ENCODE measurements around the gene KRTAP9-9.
A peak's percentile ranks its signal among the peaks of the same experiment; 100 is the strongest.
"Not testable (repeated sequence)": the region's sequence is repeated elsewhere in the genome, so short reads cannot be mapped to it uniquely, and the experiment has no call there.

KRTAP9-9 gene

DNA sequence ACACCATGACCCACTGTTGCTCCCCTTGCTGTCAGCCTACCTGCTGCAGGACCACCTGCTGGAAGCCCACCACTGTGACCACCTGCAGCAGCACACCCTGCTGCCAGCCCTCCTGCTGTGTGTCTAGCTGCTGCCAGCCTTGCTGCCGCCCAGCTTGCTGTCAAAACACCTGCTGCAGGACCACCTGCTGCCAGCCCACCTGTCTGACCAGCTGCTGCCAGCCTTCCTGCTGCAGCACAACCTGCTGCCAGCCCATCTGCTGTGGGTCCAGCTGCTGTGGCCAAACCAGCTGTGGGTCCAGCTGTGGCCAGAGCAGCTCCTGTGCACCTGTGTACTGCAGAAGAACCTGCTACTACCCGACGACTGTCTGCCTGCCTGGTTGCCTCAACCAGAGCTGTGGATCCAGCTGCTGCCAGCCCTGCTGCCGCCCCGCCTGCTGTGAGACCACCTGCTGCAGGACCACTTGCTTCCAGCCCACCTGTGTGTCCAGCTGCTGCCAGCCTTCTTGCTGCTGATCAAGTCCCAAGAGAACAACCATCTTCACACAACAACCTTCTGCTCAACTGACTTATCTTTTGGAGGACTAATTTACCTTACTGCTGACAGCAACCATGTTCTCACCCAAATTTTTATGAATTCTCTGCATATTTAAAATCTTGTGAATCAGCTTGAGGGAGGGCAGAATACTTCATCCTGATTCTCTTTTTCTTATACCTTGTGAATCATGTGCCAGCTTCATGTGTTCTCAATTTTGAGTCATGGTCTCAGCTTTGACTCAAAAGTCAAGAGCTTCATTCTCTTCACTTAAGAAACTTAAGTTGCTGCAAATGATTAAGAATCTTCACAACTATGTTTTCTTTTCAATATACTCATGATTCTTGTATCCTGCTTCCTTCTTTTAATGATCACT, at the start of gene KRTAP9-9:
TSS of gene KRTAP9-9 (plus strand) at position 4 of the 910 bp plus-strand sequence.
- DNase-seq: not testable (repeated sequence)

DNA sequence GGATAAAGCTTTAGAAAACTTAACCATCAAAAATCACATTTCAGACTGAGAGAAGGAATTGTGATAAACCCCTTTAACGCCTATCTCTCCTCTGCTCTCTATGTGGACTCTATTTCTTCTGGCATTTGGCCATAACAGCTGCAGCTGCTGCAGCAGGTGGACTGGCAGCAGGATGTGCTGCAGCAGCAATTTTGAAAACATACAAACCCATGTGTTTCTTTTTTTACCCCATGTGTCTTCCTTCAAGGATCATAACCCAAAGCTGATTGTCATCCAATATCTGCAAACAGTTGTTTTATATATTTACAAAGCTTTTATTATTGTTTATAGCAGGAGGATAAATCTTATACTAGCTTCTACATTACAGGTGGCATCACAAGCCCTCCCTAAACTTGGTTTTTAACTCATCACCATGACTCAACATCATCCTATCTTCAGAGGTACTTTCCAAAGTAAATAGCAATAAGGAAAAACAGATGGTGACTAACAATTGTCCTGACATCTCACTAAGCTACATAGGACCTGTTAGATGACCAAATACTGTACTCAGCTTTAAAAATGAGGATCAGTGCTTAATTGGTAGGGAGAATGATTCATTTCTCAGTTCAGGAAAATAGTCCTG, 43.2 kb upstream of the KRTAP9-9 start:
- DNase-seq: peak; percentile 7

DNA sequence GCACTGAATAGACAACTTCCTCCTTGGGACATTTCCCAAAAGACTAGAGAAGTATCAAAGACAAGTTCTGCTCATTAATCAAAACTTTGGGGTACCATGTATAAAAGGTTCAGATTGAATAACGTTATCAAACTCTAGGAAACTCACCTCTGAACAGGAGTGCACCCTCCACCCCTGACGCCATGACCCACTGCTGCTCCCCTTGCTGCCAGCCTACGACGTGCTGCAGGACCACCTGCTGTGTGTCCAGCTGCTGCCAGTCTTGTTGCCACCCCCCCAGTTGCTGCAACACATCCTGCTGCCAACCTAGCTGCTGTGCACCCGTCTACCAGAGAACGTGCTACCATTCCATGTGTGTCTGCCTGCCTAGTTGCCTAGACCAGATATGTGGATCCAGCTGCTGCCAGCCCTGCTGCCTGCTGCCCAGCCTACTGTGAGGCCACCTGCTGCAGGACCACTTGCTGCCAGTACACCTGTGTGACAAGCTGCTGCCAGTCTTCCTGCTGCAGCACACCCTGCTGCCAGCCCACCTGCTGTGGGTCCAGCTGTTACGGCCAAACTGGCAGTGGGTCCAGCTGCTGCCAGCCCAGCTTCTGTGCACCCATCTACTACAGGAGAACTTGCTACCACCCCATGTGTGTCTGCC, 42.5 kb upstream of the KRTAP9-9 start:
- DNase-seq: no peak

DNA sequence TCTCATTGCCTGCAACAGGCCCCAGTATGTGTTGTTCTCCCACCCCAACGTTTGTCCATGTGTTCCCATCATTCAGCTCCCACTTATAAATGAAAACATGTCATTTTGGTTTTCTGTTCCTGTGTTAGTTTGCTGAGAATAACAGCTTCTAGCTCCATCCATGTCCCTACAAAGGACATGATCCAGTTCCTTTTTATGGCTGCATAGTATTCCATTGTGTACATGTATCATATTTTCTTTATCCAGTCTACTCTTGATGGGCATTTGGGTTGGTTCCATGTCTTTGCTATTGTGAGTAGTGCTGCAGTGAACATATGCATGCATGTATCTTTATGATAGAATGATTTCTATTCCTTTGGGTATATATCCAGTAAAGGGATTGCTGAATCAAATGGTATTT, 39.5 kb upstream of the KRTAP9-9 start:
- no peak for DNase-seq

DNA sequence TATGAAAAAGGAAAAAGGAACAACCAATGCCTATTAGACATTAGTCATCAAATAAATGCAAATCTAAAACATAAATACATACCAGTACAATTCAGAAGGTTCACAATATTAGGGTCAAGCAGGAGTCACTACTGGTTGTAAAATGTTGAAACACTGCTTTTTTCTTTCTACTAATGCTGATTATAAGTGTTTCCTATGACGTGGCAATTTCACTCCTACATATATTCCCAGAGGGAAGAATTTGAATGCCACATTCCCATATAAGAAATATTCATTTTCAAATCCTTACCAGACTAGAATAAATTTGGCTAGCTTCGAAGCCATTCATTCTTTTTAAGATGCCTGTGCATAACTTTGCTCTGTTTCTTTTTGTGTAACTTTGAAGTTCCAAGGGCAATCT, 31.4 kb upstream of the KRTAP9-9 start:
- DNase-seq: no peak

DNA sequence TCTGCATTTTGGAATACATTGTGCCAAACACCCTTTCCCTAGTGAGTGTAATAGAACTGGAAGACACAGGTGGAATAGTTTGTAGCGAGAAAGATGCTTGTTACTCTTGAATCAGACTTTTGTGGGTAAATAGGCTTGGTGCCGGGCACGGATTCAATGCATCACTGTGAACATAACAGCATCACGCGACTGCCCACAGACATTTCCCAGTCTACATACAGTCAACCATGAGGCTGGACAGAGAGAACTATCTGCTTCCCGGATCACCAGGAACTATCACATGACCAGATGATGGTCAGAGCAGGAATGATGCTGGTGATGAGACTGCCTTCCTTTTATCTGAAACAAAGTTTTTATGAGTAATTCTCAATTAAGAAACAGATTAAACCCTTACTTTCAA, 29.1 kb upstream of the KRTAP9-9 start:
- DNase-seq: no peak

DNA sequence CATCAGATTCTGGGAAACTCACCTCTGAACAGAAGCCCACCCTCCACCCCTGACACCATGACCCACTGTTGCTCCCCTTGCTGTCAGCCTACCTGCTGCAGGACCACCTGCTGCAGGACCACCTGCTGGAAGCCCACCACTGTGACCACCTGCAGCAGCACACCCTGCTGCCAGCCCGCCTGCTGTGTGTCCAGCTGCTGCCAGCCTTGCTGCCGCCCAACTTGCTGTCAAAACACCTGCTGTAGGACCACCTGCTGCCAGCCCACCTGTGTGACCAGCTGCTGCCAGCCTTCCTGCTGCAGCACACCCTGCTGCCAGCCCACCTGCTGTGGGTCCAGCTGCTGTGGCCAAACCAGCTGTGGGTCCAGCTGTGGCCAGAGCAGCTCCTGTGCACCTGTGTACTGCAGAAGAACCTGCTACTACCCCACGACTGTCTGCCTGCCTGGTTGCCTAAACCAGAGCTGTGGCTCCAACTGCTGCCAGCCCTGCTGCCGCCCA, 28.5 kb upstream of the KRTAP9-9 start, which contains the start of gene KRTAP9-2:
TSS of gene KRTAP9-2 (plus strand) at position 51 of the 498 bp plus-strand sequence. CDS start at position 58, 7 bp downstream.
- not testable (repeated sequence) for DNase-seq

DNA sequence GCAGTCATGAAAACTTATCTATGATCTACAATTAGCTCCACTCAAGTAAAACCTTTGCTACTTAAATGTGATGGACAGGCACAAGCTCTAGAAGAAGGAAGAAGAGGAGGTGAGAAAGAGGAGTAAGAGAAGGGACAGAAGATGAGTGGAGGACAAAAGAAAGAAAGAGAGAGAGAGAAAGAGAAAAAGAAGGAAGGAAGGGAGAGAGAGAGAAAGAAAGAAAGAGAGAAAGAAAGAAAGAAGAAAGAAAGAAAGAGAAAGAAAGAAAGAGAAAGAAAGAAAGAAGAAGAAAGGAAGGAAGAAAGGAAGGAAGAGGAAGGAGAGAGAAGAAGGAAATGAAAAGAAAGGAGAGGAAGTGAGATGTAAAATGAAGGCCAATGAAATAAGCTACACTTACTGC, 25.1 kb upstream of the KRTAP9-9 start:
- no peak for DNase-seq

DNA sequence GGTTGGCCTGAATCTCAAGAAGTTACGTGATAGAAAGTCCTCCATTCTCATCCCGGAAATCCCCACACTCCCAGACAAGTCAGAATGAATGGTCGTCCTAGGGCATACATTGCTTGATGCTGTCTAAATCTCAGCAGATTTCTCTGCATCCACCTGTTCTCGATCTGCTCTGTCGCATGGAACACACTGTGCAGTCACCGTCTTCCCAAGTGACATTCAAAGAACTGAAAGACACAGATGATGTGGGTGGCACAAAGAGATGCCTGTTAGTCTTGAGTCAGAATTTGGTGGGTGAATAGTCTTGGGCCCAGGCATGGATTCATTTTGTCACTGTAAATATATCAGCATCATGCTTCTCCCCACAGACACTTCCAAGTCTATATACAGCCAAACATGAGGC, 23.5 kb upstream of the KRTAP9-9 start:
- DNase-seq: no peak

DNA sequence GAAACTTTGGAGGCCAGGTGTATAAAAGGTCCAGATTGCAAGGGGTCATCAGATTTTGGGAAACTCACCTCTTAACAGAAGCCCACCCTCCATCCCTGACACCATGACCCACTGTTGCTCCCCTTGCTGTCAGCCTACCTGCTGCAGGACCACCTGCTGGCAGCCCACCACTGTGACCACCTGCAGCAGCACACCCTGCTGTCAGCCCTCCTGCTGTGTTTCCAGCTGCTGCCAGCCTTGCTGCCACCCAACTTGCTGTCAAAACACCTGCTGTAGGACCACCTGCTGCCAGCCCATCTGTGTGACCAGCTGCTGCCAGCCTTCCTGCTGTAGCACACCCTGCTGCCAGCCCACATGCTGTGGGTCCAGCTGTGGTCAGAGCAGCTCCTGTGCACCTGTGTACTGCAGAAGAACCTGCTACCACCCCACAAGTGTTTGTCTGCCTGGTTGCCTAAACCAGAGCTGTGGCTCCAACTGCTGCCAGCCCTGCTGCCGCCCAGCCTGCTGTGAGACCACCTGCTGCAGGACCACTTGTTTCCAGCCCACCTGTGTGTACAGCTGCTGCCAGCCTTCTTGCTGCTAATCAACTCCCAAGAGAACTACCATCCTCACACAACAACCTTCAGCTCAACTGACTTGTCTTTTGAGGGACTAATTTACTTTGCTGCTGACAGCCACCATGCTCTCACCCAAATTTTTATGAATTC, 22.6 kb upstream of the KRTAP9-9 start, which contains the start of gene KRTAP9-3:
TSS of gene KRTAP9-3 (plus strand) at position 51 of the 707 bp plus-strand sequence. CDS start at position 104, 53 bp downstream.
- not testable (repeated sequence) for DNase-seq

DNA sequence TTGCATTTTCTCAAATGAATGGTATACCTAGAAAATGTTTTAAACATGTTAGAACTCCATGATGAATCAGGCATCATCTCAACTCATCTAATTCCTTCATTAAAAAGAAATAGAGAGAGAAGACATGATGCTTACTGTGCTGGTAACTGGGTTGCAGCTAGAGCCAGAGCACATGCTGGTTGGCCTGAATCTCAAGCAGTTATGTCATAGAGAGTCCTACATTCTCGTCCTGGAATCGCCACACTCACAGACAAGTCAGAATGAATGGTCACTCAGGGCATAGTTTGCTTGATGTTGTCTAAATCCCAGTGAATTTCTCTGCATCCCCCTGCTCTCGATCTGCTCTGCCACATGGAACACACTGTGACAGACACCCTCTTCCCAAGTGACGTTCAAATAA, 18.1 kb upstream of the KRTAP9-9 start:
- DNase-seq: not testable (repeated sequence)

DNA sequence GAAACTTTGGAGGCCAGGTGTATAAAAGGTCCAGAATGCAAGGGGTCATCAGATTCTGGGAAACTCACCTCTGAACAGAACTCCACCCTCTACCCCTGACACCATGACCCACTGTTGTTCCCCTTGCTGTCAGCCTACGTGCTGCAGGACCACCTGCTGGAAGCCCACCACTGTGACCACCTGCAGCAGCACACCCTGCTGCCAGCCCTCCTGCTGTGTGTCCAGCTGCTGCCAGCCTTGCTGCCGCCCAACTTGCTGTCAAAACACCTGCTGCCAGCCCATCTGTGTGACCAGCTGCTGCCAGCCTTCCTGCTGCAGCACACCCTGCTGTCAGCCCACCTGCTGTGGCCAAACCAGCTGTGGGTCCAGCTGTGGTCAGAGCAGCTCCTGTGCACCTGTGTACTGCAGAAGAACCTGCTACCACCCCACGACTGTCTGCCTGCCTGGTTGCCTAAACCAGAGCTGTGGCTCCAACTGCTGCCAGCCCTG, 17.2 kb upstream of the KRTAP9-9 start, which contains the start of gene KRTAP9-8:
TSS of gene KRTAP9-8 (plus strand) at position 51 of the 489 bp plus-strand sequence. CDS start at position 104, 53 bp downstream.
- DNase-seq: not testable (repeated sequence)

DNA sequence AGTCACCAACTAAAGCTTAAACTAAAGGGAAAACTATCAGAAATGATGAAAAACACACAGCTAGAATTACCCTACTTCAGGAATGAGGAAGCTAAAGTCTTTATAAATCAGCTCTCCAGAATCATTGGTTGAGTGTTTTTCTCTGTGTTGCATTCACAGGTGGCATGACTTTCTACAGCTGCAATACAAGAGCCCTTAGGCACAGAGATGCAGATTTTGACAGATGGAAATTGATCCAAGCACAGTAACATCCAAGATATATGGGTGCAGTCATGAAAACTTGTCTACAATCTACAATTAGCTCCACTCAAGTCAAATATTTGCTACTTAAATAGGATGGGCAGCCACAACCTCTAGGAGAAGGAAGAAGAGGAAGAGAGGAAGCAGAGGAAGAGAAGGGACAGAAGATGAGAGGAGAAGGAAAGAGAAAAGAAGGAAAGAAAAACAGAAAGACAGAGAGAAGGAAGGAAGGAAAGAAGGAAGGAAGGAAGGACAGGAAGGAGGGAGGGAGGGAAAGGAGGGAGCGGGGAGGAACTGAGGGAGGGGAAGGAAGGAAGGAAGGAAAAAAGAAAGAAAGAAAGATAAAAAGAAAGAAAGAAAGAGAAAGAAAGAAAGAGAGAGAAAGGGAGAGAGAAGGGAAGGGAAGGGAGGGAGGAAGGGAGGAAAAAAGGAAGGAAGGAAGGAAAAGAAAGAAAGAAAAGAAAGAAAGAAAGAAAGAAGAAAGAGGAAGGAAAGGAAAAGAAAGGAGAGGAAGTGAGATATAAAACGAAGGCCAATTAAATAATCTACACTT, 8.0 kb upstream of the KRTAP9-9 start:
- not testable (repeated sequence) for DNase-seq

DNA sequence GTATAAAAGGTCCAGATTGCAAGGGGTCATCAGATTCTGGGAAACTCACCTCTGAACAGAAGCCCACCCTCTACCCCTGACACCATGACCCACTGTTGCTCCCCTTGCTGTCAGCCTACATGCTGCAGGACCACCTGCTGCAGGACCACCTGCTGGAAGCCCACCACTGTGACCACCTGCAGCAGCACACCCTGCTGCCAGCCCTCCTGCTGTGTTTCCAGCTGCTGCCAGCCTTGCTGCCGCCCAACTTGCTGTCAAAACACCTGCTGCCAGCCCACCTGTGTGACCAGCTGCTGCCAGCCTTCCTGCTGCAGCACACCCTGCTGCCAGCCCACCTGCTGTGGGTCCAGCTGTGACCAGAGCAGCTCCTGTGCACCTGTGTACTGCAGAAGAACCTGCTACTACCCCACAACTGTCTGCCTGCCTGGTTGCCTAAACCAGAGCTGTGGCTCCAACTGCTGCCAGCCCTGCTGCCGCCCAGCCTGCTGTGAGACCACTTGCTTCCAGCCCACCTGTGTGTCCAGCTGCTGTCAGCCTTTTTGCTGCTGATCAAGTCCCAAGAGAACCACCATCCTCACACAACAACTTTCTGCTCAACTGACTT, 5.4 kb upstream of the KRTAP9-9 start, which contains the start of gene KRTAP9-4:
TSS of gene KRTAP9-4 (plus strand) at position 51 of the 604 bp plus-strand sequence. CDS start at position 85, 34 bp downstream.
- not testable (repeated sequence) for DNase-seq

DNA sequence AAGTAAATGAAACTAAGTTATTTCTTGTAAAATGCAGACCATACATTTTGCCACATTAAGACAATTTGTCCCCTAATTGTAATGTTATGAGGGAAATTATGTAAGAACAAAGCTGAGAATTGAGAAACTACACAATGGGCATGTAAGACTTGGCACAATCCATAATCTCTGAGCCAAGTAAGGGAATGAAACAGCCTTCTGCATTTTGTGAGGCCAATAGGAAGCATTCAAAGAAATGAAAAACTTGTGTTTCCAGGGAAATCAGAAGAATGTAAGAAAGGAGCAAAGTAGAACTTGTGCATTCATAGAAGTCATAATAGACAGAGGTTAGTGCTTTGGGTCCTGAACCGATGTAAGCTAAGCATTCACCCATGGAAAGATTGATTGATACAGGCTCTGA, 3.9 kb upstream of the KRTAP9-9 start:
- no peak for DNase-seq

DNA sequence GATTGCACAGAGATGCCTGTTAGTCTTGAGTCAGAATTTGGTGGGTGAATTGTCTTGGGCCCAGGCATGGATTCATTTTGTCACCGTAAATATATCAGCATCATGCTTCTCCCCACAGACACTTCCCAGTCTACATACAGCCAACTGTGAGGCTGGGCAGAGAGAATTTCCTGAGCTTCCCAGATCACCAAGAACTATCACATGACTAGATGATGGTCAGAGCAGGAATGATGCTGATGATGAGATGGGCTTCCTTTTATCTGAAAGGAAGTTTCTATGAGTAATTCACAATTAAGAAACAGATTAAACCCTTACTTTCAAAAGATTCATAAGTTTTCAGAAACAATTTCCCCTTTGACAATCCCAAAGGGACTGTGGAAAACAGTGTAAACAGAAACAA, 323 bp upstream of the KRTAP9-9 start:
- DNase-seq: no peak

DNA sequence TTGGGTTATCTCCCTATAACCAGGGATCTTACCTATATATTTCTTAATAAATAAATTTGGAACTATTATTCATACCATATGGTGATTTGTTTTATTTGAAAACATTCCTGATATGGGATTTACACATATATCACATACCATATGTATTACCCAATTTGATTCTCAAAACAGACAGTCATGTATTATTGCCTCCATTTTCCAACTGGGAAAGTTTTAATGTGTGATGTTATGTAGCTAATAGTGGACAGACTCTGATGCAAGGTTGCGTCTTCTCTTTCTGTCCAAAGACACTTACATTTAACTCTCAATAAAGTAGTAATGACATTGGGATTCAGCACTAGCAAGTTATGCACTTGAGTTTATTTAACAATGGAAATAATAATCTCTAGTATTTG, 1.1 kb downstream of the KRTAP9-9 start:
- DNase-seq: no peak

DNA sequence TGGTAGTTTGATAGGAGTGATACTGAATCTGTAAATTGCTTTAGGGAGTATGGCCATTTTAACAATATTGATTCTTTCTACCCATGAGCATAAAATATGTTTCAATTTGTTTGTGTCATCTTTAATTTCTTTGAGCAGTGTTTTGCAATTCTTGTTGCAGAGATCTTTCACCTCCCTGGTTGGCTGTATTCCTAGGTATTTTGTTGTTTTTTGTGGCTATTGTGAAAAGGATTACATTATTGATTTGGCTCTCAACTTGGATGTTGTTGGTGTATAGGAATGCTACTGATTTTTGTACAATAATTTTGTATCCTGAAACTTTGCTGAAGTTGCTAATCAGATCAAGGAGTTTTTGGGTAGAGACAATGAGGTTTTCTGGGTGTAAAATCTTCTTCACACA, 3.2 kb downstream of the KRTAP9-9 start:
- no peak for DNase-seq

DNA sequence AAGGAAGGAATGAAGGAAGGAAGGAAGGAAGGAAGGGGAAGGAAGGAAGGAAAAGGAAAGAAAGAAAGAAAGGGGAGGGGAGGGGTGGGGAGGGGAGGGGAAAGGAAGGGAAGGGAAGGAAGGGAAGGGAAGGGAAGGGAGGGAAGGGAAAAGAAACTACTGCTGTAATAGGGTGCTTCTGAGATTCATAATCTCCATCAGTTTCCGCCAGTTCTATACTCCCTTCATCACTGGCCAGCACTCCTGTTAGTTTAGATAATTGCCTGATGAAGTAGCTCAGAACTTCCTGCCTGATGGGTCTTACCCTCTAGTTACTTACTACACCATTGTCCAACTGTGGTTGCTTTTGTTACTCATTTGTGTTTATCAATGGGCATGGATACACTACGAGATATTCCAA, 8.0 kb downstream of the KRTAP9-9 start:
- no peak for DNase-seq

DNA sequence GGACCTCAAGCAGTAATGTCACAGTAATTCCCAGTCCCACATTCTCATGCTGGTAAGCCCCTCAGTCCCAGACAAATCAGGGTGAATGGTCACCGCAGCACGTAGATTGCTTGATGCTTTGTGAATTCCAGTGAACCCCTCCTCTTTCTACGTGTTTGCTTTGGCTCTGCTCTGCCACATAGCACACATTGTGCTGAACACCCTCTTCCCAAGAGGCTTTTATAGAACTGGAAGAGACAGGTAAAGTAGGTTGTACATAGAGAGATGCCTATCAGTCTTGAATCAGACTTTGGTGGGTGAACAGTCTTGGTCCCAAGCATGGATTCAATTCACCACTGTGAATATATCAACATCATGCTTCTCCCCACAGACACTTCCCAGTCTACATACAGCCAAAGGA, 9.4 kb downstream of the KRTAP9-9 start:
- DNase-seq: no peak

DNA sequence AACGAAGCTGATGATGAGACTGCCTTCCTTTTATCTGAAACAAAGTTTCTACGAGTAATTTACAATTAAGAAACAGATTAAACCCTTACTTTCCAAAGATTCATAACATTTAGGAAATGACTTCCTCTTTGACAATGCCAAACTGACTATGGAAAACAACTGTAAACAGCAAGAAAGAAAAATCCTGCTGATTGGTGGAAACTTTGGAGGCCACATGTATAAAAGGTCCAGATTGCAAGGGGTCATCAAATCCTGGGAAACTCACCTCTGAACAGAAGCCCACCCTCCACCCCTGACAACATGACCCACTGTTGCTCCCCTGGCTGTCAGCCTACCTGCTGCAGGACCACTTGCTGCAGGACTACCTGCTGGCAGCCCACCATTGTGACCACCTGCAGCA, 9.9 kb downstream of the KRTAP9-9 start, which contains the start of gene KRTAP9-6:
TSS of gene KRTAP9-6 (plus strand) at position 301 of the 400 bp plus-strand sequence. CDS start at position 301, 0 bp downstream.
- no peak for DNase-seq
